Cardiac muscle cell (in vitro differentiated cells and primary cell): ENCODE measurements around the gene PELI2. TPM values are rescaled to one million over a fixed set of nuclear protein-coding genes. Genes with fewer than 3 reads are reported as not detected.

Source experiments
- DNase-seq, 2 donors: peaks; one replicate each; pipeline versions ENCODE4 v3.0.0 to v3.0.0-alpha.2; 2010 to 2017; ENCODE audit warnings: low read depth in 1 of 2, low spot score in 1 of 2
- H3K27ac ChIP-seq: fragments of 200-600 bp; sonication (generic); 2 replicates; pipeline ENCODE4 v1.5.1; 2016
- H3K27me3 ChIP-seq: fragments of 200-600 bp; sonication (generic); 2 replicates; pipeline ENCODE4 v1.6.0; 2016; ENCODE audit warnings: control low read depth
- H3K36me3 ChIP-seq: fragments of 200-600 bp; sonication (generic); 2 replicates; pipeline ENCODE4 v1.5.1; 2016; ENCODE audit warnings: control low read depth
- H3K4me1 ChIP-seq: fragments of 200-600 bp; sonication (generic); 2 replicates; pipeline ENCODE4 v1.8.1; 2017; ENCODE audit warnings: low read depth, mild to moderate bottlenecking, mixed run types
- H3K4me3 ChIP-seq: fragments of 200-600 bp; sonication (generic); 2 replicates; pipeline ENCODE4 v1.5.1; 2016; ENCODE audit warnings: mild to moderate bottlenecking
- H3K9me3 ChIP-seq: fragments of 200-600 bp; sonication (generic); 2 replicates; pipeline ENCODE4 v1.5.1; 2017; ENCODE audit warnings: low read depth, mild to moderate bottlenecking, control low read depth
- polyA plus RNA-seq: library from polyadenylated mRNA; unstranded; fragments of >200 nt; fragmentation: Nextera tagmentation; extraction: Ambion mirVana; gene quantifications from 2 replicates; pipeline ENCODE4 v1.2.1, GENCODE V29; 2016
- total RNA-seq: library from RNA; depleted of rRNA; stranded (reverse); fragments of >200 nt; gene quantifications from 2 replicates; pipeline ENCODE4 v1.2.3, GENCODE V29; 2016
- TF ChIP-seq, protein P1 (sequence below): IDR thresholded peaks from 2 replicates; pipeline ENCODE4 v1.5.1; 2012; ENCODE audit warnings: low read depth, mild to moderate bottlenecking, low read length

Gene PELI2
- total and polyA plus RNA-seq, 2 experiments from 2014 or later: 1.7 to 4.9 TPM

- H3K4me1 ChIP-seq: no peaks in the 10 kb centered on the region
- DNase-seq: no peak
- H3K27ac ChIP-seq: no peak overlapping the region
- H3K4me3 ChIP-seq: no peak overlapping the region
- H3K27me3 ChIP-seq: no peaks in the 10 kb centered on the region
- no peaks in the 10 kb centered on the region for H3K9me3 ChIP-seq
- TF ChIP-seq, protein P1, sequence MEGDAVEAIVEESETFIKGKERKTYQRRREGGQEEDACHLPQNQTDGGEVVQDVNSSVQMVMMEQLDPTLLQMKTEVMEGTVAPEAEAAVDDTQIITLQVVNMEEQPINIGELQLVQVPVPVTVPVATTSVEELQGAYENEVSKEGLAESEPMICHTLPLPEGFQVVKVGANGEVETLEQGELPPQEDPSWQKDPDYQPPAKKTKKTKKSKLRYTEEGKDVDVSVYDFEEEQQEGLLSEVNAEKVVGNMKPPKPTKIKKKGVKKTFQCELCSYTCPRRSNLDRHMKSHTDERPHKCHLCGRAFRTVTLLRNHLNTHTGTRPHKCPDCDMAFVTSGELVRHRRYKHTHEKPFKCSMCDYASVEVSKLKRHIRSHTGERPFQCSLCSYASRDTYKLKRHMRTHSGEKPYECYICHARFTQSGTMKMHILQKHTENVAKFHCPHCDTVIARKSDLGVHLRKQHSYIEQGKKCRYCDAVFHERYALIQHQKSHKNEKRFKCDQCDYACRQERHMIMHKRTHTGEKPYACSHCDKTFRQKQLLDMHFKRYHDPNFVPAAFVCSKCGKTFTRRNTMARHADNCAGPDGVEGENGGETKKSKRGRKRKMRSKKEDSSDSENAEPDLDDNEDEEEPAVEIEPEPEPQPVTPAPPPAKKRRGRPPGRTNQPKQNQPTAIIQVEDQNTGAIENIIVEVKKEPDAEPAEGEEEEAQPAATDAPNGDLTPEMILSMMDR: no peak
- H3K36me3 ChIP-seq: no peaks in the 10 kb centered on the region
These were observed 10.2 kb upstream of the PELI2 start for GRCh38 chr14:56108057-56108456.

- Histone ChIP-seq H3K27ac (no peak overlapping the region), H3K9me3 (no peaks in the 10 kb centered on the region), H3K4me1 (no peaks in the 10 kb centered on the region), H3K27me3 (no peaks in the 10 kb centered on the region), H3K4me3 (no peak overlapping the region), H3K36me3 (no peaks in the 10 kb centered on the region)
- DNase-seq: no peak
- TF ChIP-seq, protein P1: no peak
These were observed 5.4 kb upstream of the PELI2 start for GRCh38 chr14:56112781-56113180.

DNA sequence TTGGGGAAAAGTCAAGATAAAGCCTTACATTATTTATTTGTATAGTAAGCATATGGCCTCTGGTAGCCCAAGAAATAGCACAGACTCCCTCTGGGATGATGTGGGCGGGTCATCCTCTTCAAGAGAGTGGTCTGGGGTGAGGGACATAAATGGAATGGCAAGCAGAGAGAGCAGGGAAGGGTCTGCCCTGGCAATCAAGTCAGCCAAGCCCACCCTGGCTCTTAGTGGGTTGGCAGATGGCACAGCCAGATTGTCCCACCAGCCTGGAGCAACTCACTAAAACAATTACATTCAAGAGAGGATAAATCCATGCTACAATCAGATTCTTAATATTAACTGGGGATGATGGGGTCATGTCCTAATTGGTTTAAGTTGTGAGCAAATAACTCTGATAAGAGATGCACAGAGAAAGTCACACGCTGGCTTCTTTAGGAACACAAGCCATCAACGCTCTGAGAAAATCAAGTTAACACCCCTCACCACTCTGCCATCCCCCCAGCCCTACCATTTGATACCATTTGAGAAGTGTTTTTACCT is 2.8 kb upstream of the PELI2 start:
- no peak for DNase-seq
- H3K4me3 ChIP-seq: no peak overlapping the region
- no peak overlapping the region for H3K27ac ChIP-seq
- H3K4me1 ChIP-seq: peaks cover 8% of the 10 kb centered on the region
- no peaks in the 10 kb centered on the region for H3K36me3 ChIP-seq
- no peaks in the 10 kb centered on the region for H3K9me3 ChIP-seq
- TF ChIP-seq, protein P1: no peak
- peaks cover 6% of the 10 kb centered on the region for H3K27me3 ChIP-seq

- DNase-seq: no peak
- Histone ChIP-seq H3K4me3 (no peak overlapping the region), H3K4me1 (peaks cover 8% of the 10 kb centered on the region), H3K27ac (no peak overlapping the region), H3K9me3 (no peaks in the 10 kb centered on the region), H3K36me3 (no peaks in the 10 kb centered on the region), H3K27me3 (peaks cover 15% of the 10 kb centered on the region)
- TF ChIP-seq, protein P1: no peak
These were observed 2.0 kb upstream of the PELI2 start for GRCh38 chr14:56115976-56116893.

- DNase-seq: peak in 1 of 2 donors; percentile 18
- peaks cover 25% of the 10 kb centered on the region for H3K27me3 ChIP-seq
- H3K4me3 ChIP-seq: peak overlapping the region; percentile 77
- no peaks in the 10 kb centered on the region for H3K9me3 ChIP-seq
- H3K36me3 ChIP-seq: no peaks in the 10 kb centered on the region
- no peak overlapping the region for H3K27ac ChIP-seq
- peaks cover 14% of the 10 kb centered on the region for H3K4me1 ChIP-seq
- TF ChIP-seq, protein P1: no peak
These were observed 485 bp downstream of the PELI2 start for GRCh38 chr14:56118611-56119181.
